HepG2 (cell line): ENCODE data around the gene ALG1L2. TPM values are rescaled to one million over a fixed set of nuclear protein-coding genes. Genes with fewer than 3 reads are reported as not detected.
A peak's percentile ranks its signal among the peaks of the same experiment; 100 is the strongest.

Experiments
- ARNT ChIP-seq: fragments of 450-650 bp; IDR thresholded peaks from 2 replicates; pipeline ENCODE4 v1.6.1; 2017
- ATM ChIP-seq: fragments of 450-650 bp; IDR thresholded peaks from 2 replicates; pipeline ENCODE4 v1.7.1; 2017; ENCODE audit warnings: mild to moderate bottlenecking, borderline replicate concordance
- BORCS8-MEF2B ChIP-seq: sonication (generic); formaldehyde crosslinking; IDR thresholded peaks from 2 replicates; pipeline ENCODE4 v1.8.0; 2022; ENCODE audit warnings: mild to moderate bottlenecking, missing genetic modification reagents
- ELF1 ChIP-seq: sonication (generic); formaldehyde crosslinking; IDR thresholded peaks from 2 replicates; pipeline ENCODE4 v1.4.0; 2020; ENCODE audit warnings: missing genetic modification reagents
- ELF3 ChIP-seq: IDR thresholded peaks from 2 replicates; pipeline ENCODE4 v1.6.1; 2016; ENCODE audit warnings: missing genetic modification reagents, missing compliant biosample characterization
- FIP1L1 ChIP-seq: fragments of 200-400 bp; formaldehyde crosslinking; IDR thresholded peaks from 2 replicates; pipeline ENCODE4 v1.6.1; 2018; ENCODE audit warnings: low read depth, mild to moderate bottlenecking, low read length, moderate library complexity, borderline replicate concordance; ENCODE audit not compliant: insufficient read depth
- FOXP4 ChIP-seq: sonication (generic); formaldehyde crosslinking; IDR thresholded peaks from 2 replicates; pipeline ENCODE4 v1.4.0; 2020; ENCODE audit warnings: missing genetic modification reagents
- GATAD2A ChIP-seq: IDR thresholded peaks from 2 replicates; pipeline ENCODE4 v1.6.1; 2016
- HHEX ChIP-seq: IDR thresholded peaks from 2 replicates; pipeline ENCODE4 v1.6.1; 2016; ENCODE audit warnings: control low read depth
- HMGXB3 ChIP-seq: sonication (generic); formaldehyde crosslinking; IDR thresholded peaks from 2 replicates; pipeline ENCODE4 v1.4.0; 2020; ENCODE audit warnings: missing genetic modification reagents, borderline replicate concordance
- HNRNPH1 ChIP-seq: fragments of 200-400 bp; formaldehyde crosslinking; optimal IDR thresholded peaks from 2 replicates; pipeline ENCODE3; 2017; ENCODE audit warnings: mild to moderate bottlenecking, low read depth, low read length
- KDM3A ChIP-seq: IDR thresholded peaks from 2 replicates; pipeline ENCODE4 v1.6.1; 2018; ENCODE audit warnings: low read depth, missing compliant biosample characterization
- RAD51 ChIP-seq: fragments of 450-650 bp; IDR thresholded peaks from 2 replicates; pipeline ENCODE4 v1.6.1; 2016; ENCODE audit warnings: borderline replicate concordance
- RBAK ChIP-seq: sonication (generic); formaldehyde crosslinking; IDR thresholded peaks from 2 replicates; pipeline ENCODE4 v1.5.1; 2020; ENCODE audit warnings: mild to moderate bottlenecking, missing genetic modification reagents
- ZFYVE20 ChIP-seq: sonication (generic); formaldehyde crosslinking; IDR thresholded peaks from 2 replicates; pipeline ENCODE4 v1.8.0; 2023; ENCODE audit warnings: low read depth, mild to moderate bottlenecking, moderate library complexity, missing genetic modification reagents, borderline replicate concordance
- ZNF510 ChIP-seq: sonication (generic); formaldehyde crosslinking; IDR thresholded peaks from 2 replicates; pipeline ENCODE4 v1.4.0; 2020; ENCODE audit warnings: low read depth, mild to moderate bottlenecking, missing genetic modification reagents
- ZNF558 ChIP-seq: sonication (generic); formaldehyde crosslinking; IDR thresholded peaks from 2 replicates; pipeline ENCODE4 v1.9.0; 2022; ENCODE audit warnings: mild to moderate bottlenecking, missing genetic modification reagents, borderline replicate concordance
- ZNF713 ChIP-seq: sonication (generic); formaldehyde crosslinking; IDR thresholded peaks from 2 replicates; pipeline ENCODE4 v1.4.0; 2020; ENCODE audit warnings: mild to moderate bottlenecking, missing genetic modification reagents
- ZNF747 ChIP-seq: sonication (generic); formaldehyde crosslinking; IDR thresholded peaks from 2 replicates; pipeline ENCODE4 v1.8.1; 2023; ENCODE audit warnings: missing genetic modification reagents, mild to moderate bottlenecking, borderline replicate concordance
- ZSCAN21 ChIP-seq: sonication (generic); formaldehyde crosslinking; IDR thresholded peaks from 2 replicates; pipeline ENCODE4 v1.8.0; 2022; ENCODE audit warnings: mild to moderate bottlenecking, missing genetic modification reagents, moderate library complexity, borderline replicate concordance
- polyA plus RNA-seq, 8 experiments: library from polyadenylated mRNA; depleted of rRNA in 3 of 8; stranded (reverse) in 7 of 8; unstranded in 1 of 8; fragments of >200 nt; fragmentation: Illumina TruSeq in 4 of 8; extraction: Trizol in 4 of 8; gene quantifications; 2 replicates each; pipeline versions ENCODE4 v1.2.1 to v1.2.3, GENCODE V29; 2011 to 2016; ENCODE audit warnings: low read depth in 4 of 8, missing spikeins in 1 of 8, mixed read lengths in 1 of 8; ENCODE audit not compliant: insufficient read depth in 1 of 8
- total RNA-seq, 5 experiments: library from RNA; depleted of rRNA; stranded (reverse); fragments of >200 nt; fragmentation: Illumina TruSeq; extraction: Trizol; gene quantifications; 2 replicates each; pipeline ENCODE4 v1.2.3, GENCODE V29; 2016; ENCODE audit warnings: low read depth in 1 of 5
- TF ChIP-seq, protein P1 (sequence below): sonication (generic); formaldehyde crosslinking; IDR thresholded peaks from 2 replicates; pipeline ENCODE4 v1.4.0; 2020; ENCODE audit warnings: missing genetic modification reagents
- TF ChIP-seq, protein P2 (sequence below): IDR thresholded peaks from 2 replicates; pipeline ENCODE4 v1.6.1; 2016; ENCODE audit warnings: missing compliant biosample characterization, missing genetic modification reagents, borderline replicate concordance

ALG1L2 gene
- total and polyA plus RNA-seq, 2 of the 13 experiments (the other 11 are each of a cell fraction or from before 2014, with no cell fraction given) = 0.13 to 0.55 TPM

GRCh38 chr3:130111185-130111864 is 29.7 kb downstream of the ALG1L2 start (continued):
- TF ChIP-seq HMGXB3 (CRISPR knock-in tag) (no peak), HHEX (CRISPR knock-in tag) (no peak), ATM (no peak), ZFYVE20 (CRISPR knock-in tag) (no peak), ZNF558 (CRISPR knock-in tag) (no peak), FOXP4 (CRISPR knock-in tag) (no peak), ZNF510 (CRISPR knock-in tag) (0 out of 2 replicates have a peak, but pooled peaks have one; percentile 56), FIP1L1 (no peak), BORCS8-MEF2B (CRISPR knock-in tag) (no peak; the same call in 1 of the 2 replicates), GATAD2A (CRISPR knock-in tag) (no peak), RBAK (CRISPR knock-in tag) (no peak), ARNT (no peak), ELF1 (CRISPR knock-in tag) (peak; percentile 40; the same call in 1 of the 2 replicates), ZNF747 (CRISPR knock-in tag) (no peak), RAD51 (no peak), ELF3 (no peak), KDM3A (CRISPR knock-in tag) (0 out of 2 replicates have a peak, but pooled peaks have one; percentile 29), ZSCAN21 (no peak; the same call in 1 of the 2 replicates), HNRNPH1 (no peak), ZNF713 (CRISPR knock-in tag) (no peak)
- TF ChIP-seq, protein P1, sequence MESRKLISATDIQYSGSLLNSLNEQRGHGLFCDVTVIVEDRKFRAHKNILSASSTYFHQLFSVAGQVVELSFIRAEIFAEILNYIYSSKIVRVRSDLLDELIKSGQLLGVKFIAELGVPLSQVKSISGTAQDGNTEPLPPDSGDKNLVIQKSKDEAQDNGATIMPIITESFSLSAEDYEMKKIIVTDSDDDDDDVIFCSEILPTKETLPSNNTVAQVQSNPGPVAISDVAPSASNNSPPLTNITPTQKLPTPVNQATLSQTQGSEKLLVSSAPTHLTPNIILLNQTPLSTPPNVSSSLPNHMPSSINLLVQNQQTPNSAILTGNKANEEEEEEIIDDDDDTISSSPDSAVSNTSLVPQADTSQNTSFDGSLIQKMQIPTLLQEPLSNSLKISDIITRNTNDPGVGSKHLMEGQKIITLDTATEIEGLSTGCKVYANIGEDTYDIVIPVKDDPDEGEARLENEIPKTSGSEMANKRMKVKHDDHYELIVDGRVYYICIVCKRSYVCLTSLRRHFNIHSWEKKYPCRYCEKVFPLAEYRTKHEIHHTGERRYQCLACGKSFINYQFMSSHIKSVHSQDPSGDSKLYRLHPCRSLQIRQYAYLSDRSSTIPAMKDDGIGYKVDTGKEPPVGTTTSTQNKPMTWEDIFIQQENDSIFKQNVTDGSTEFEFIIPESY (CRISPR knock-in tag) = no peak
- TF ChIP-seq, protein P2, sequence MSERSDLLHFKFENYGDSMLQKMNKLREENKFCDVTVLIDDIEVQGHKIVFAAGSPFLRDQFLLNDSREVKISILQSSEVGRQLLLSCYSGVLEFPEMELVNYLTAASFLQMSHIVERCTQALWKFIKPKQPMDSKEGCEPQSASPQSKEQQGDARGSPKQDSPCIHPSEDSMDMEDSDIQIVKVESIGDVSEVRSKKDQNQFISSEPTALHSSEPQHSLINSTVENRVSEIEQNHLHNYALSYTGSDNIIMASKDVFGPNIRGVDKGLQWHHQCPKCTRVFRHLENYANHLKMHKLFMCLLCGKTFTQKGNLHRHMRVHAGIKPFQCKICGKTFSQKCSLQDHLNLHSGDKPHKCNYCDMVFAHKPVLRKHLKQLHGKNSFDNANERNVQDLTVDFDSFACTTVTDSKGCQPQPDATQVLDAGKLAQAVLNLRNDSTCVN (CRISPR knock-in tag) = no peak
